ENCODE data around the gene RPS19.

The RPS19 gene

GRCh38 chr19:41906916-41907680, 47.0 kb downstream of the RPS19 start:
- H3K4me3 ChIP-seq (ENCODE audit: low read depth, low read length): no peak overlapping the region
- TF ChIP-seq, protein P1, sequence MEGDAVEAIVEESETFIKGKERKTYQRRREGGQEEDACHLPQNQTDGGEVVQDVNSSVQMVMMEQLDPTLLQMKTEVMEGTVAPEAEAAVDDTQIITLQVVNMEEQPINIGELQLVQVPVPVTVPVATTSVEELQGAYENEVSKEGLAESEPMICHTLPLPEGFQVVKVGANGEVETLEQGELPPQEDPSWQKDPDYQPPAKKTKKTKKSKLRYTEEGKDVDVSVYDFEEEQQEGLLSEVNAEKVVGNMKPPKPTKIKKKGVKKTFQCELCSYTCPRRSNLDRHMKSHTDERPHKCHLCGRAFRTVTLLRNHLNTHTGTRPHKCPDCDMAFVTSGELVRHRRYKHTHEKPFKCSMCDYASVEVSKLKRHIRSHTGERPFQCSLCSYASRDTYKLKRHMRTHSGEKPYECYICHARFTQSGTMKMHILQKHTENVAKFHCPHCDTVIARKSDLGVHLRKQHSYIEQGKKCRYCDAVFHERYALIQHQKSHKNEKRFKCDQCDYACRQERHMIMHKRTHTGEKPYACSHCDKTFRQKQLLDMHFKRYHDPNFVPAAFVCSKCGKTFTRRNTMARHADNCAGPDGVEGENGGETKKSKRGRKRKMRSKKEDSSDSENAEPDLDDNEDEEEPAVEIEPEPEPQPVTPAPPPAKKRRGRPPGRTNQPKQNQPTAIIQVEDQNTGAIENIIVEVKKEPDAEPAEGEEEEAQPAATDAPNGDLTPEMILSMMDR (IDR thresholded peaks at IDR 0.05; ENCODE audit: low read depth, low read length): no peak
- H3K36me3 ChIP-seq: peaks cover 17% of the 10 kb centered on the region
- no peaks in the 10 kb centered on the region for H3K9me3 ChIP-seq
- H3K4me1 ChIP-seq: peaks cover 7% of the 10 kb centered on the region
- H3K27me3 ChIP-seq: peaks cover 17% of the 10 kb centered on the region
- DNase-seq: no peak

DNA sequence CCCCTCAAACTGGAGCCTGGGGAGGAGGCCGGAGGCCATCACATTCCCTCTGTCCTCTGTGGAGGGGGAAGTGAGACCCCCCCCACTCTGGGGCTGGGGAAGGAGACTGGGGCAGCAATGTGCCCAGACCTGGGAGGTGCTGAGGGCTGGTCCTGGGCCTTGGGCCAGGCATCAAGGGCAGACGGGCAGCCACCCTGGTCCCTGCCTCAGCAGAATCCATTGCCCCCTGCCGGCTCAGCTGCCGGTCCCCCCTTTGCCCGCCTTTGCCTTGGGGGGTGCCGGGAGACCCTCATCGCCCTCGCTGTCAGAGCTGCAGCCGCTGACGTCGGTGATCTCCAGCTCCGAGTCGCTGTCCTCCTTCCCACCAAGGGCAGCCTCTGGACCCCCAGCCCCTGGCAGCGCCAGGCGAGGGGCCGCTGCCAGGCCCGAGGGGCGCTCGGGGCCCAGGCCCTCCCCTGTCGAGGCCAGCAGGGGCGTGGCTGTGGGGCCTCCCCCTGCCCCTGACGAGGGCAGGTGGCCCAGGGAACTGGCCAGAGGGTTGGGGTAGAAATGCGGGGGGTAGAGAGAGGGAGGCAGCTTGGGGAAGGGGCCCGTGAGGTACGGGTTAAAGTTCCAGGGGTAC, 48.0 kb downstream of the RPS19 start:
- Histone ChIP-seq H3K27me3 (peaks cover 27% of the 10 kb centered on the region), H3K36me3 (peaks cover 10% of the 10 kb centered on the region; the same call in 1 of the 2 replicates), H3K4me1 (peaks cover 7% of the 10 kb centered on the region), H3K4me3 (ENCODE audit: low read depth, low read length) (no peak overlapping the region), H3K9me3 (no peaks in the 10 kb centered on the region)
- TF ChIP-seq, protein P1 (IDR thresholded peaks at IDR 0.05; ENCODE audit: low read depth, low read length): no peak
- no peak for DNase-seq

DNA sequence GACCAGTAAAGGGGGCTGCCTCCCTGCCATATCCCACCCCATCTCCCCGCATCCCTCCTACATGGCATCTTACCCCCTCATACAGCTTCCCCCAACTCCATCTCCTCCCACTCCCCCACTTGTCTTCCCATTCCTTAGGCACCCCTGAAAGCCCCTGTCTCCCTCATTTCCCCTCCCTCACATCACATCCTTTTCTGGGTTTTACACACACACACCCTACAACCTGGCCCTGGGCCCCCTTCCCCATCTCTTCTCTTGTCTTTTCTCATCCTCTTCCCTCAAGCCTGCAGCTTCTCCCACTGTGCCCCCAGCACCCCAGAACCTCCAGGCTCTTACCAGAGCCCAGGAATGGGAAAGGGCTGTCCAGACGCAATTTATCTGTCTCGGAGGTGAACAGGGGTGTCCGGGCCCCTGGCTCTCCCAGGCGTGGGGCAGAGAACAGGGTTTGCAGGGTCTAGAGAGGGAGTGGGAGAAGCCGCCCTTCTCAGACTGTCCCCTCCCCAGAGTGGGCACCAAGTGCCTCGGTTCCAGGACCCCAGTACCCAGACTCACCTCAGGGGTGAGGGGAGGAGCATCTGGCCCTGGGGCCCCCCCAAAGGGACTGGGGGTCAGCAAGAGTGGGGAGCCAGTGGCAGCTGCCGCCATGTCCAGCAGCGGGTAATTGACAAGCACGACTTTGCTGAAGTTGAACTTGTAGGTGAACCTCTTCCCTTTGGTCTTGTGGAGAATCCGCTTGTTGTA, 48.8 kb downstream of the RPS19 start:
- H3K9me3 ChIP-seq: no peaks in the 10 kb centered on the region
- 0 out of 2 replicates have a peak, but pooled peaks cover 4% of the 10 kb centered on the region for H3K36me3 ChIP-seq
- TF ChIP-seq, protein P1 (IDR thresholded peaks at IDR 0.05; ENCODE audit: low read depth, low read length): no peak
- no peak overlapping the region for H3K4me3 ChIP-seq (ENCODE audit: low read depth, low read length)
- H3K27me3 ChIP-seq: peaks cover 34% of the 10 kb centered on the region
- DNase-seq: no peak
- peaks cover 7% of the 10 kb centered on the region for H3K4me1 ChIP-seq

GRCh38 chr19:41909706-41910105, 49.7 kb downstream of the RPS19 start:
- Histone ChIP-seq H3K9me3 (no peaks in the 10 kb centered on the region), H3K27me3 (peaks cover 38% of the 10 kb centered on the region), H3K36me3 (no peaks in the 10 kb centered on the region), H3K4me1 (peaks cover 7% of the 10 kb centered on the region), H3K4me3 (ENCODE audit: low read depth, low read length) (no peak overlapping the region)
- DNase-seq: no peak
- TF ChIP-seq, protein P1 (IDR thresholded peaks at IDR 0.05; ENCODE audit: low read depth, low read length): no peak

- Histone ChIP-seq H3K36me3 (no peaks in the 10 kb centered on the region), H3K4me1 (peaks cover 7% of the 10 kb centered on the region), H3K9me3 (no peaks in the 10 kb centered on the region), H3K27me3 (peaks cover 43% of the 10 kb centered on the region), H3K4me3 (ENCODE audit: low read depth, low read length) (no peak overlapping the region)
- TF ChIP-seq, protein P1 (IDR thresholded peaks at IDR 0.05; ENCODE audit: low read depth, low read length): no peak
- no peak for DNase-seq
Measured at GRCh38 chr19:41910240-41910991, 50.4 kb downstream of the RPS19 start.

Data from BE2C (cell line).